ACC112 (cell line): ENCODE measurements around the gene PAX5.
A peak's percentile ranks its signal among the peaks of the same experiment; 100 is the strongest.

Experiments
- H2AFZ ChIP-seq: fragments of 200-600 bp; sonication (generic); one replicate; pipeline ENCODE4 v1.6.0; 2017; ENCODE audit warnings: antibody characterized with exemption, low read length; ENCODE audit not compliant: unreplicated experiment
- H3K27ac ChIP-seq: fragments of 200-600 bp; sonication (generic); 2 replicates; pipeline ENCODE4 v1.5.1; 2014; ENCODE audit warnings: low read depth, mild to moderate bottlenecking, antibody characterized with exemption, low read length, moderate library complexity
- H3K27me3 ChIP-seq: fragments of 200-600 bp; sonication (generic); 2 replicates; pipeline ENCODE4 v1.6.1; 2014; ENCODE audit warnings: mild to moderate bottlenecking, antibody characterized with exemption, low read length, moderate library complexity, mixed read lengths; ENCODE audit not compliant: insufficient read depth
- H3K36me3 ChIP-seq: fragments of 200-600 bp; sonication (generic); 2 replicates; pipeline ENCODE4 v1.6.1; 2016; ENCODE audit warnings: mild to moderate bottlenecking, antibody characterized with exemption, low read length, moderate library complexity, mixed read lengths; ENCODE audit not compliant: insufficient read depth
- H3K4me1 ChIP-seq: fragments of 200-600 bp; sonication (generic); one replicate; pipeline ENCODE4 v1.6.1; 2016; ENCODE audit warnings: low read length, mixed read lengths; ENCODE audit not compliant: insufficient read depth, unreplicated experiment, control insufficient read depth
- H3K4me3 ChIP-seq: fragments of 200-600 bp; sonication (generic); 2 replicates; pipeline ENCODE4 v1.5.1; 2014; ENCODE audit warnings: mild to moderate bottlenecking, low read depth, low read length
- H3K79me2 ChIP-seq: fragments of 200-600 bp; sonication (generic); one replicate; pipeline ENCODE4 v1.6.0; 2016; ENCODE audit warnings: low read length; ENCODE audit not compliant: control insufficient read depth, unreplicated experiment, insufficient read depth

Gene PAX5

DNA sequence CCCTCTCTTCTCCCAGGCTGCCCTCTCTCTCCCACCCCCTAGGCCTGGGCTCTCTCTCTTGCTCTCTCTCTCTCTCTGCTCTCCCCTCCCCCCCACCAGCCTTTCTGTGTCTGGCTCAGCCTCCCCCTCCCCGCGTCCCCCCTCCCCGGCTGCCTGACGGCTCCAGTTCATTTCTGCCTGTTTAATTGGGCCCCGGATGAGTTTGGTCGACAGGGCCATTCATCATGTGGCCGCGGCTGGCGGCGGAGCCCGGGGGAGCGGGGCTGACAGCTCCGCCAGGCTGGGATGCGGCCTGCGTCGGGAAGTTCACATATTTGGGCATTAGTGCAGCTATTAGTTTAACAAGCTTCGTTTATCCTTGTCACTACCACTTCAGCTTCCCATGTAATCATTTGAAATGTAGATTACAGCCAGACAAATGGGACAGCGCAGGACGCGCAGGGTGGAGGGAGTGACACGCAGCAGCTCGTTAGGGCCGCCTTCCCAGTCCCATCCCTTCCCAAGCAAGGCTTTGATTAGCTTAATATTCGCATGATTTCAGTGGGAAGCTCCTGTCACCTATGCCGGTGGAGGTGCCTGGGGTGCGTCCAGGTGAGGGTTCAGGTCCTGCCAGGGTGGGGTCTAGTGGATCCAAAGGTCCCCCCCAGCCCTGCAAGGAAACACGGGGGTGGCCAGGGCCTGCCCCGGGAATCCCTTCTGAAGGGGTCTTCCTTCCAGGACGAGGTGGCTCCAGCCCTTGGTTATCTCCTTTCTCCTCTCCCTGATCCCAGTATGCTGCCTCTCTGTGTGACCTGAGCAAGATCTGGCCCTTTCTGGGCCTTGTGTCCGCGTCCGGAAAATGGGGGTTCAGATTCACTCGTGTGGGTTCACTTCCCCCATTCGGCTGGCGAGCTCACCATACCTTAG lies 214.8 kb downstream of the PAX5 start:
- Histone ChIP-seq H3K36me3 (no peaks in the 10 kb centered on the region), H3K4me3 (no peak overlapping the region), H3K79me2 (no peaks in the 10 kb centered on the region), H3K27ac (no peak overlapping the region), H3K27me3 (peaks cover 86% of the 10 kb centered on the region), H2AFZ (peak overlapping the region; percentile 22), H3K4me1 (no peaks in the 10 kb centered on the region)

GRCh38 chr9:36818242-36818938 lies 215.7 kb downstream of the PAX5 start:
- H3K36me3 ChIP-seq = no peaks in the 10 kb centered on the region
- H2AFZ ChIP-seq = peak overlapping the region; percentile 22
- H3K79me2 ChIP-seq = no peaks in the 10 kb centered on the region
- no peak overlapping the region for H3K27ac ChIP-seq
- H3K4me1 ChIP-seq = no peaks in the 10 kb centered on the region
- peaks cover 82% of the 10 kb centered on the region for H3K27me3 ChIP-seq
- peak overlapping the region; percentile 48; the same call in 1 of the 2 replicates for H3K4me3 ChIP-seq

DNA sequence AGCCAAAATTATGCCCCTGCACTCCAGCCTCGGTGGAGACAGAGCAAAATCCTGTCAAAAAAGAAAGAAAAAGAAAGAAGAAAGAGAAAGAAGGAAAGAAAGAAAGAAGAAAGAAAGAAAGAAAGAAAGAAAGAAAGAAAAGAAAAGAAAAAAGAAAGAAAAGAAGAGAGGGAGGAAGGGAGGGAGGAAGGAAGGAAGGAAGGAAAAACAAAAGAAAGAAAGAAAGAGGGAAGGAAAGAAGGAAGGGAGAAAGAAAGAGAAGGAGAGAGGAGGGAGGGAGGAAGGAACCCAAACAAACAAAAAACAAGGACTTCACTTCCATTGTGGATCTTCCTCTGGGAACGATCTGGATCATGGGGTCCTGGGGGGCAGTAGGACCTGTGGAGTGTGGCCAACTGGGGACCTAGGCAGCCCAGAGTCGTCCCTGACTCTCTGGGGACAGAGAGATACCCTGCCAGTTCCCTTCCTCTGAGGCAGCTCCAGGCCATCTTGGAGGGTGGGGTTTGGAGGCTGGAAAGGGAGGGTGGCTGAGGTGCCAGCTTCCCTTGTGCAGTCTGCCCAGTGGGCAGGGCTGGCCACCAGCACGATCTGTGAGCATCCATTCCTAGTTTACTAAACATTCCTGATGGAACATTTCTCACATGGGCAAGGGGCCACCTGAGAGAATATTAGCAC lies 216.8 kb downstream of the PAX5 start:
- Histone ChIP-seq H3K27ac (no peak overlapping the region), H3K4me1 (no peaks in the 10 kb centered on the region), H3K79me2 (no peaks in the 10 kb centered on the region), H2AFZ (no peak overlapping the region), H3K36me3 (no peaks in the 10 kb centered on the region), H3K4me3 (no peak overlapping the region), H3K27me3 (peaks cover 82% of the 10 kb centered on the region)

DNA sequence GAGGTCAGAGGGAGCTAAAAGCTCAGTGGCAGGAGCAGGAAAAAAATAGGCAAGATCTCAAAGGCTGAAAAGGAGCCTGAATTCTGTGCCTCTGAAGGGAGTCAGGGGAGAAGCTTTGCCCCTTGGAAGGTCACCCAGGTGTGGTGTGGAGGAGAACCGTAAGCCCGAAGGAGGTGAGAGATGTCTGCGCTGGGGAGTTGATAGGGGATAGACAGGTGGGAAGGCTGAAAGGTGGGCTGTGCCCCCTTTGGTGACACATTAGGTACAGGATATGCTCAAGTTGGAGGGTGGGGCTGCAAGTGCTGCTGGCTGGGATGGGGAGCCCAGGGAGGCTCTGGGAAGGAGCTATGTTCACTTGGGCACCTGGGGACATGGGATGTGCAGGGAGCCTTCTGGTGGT lies 217.7 kb downstream of the PAX5 start:
- Histone ChIP-seq H2AFZ (no peak overlapping the region), H3K4me1 (no peaks in the 10 kb centered on the region), H3K27me3 (peaks cover 81% of the 10 kb centered on the region), H3K4me3 (no peak overlapping the region), H3K79me2 (no peaks in the 10 kb centered on the region), H3K36me3 (no peaks in the 10 kb centered on the region), H3K27ac (no peak overlapping the region)

- H3K27me3 ChIP-seq = peaks cover 81% of the 10 kb centered on the region
Measured at GRCh38 chr9:36815566-36816348, 218.3 kb downstream of the PAX5 start.

DNA sequence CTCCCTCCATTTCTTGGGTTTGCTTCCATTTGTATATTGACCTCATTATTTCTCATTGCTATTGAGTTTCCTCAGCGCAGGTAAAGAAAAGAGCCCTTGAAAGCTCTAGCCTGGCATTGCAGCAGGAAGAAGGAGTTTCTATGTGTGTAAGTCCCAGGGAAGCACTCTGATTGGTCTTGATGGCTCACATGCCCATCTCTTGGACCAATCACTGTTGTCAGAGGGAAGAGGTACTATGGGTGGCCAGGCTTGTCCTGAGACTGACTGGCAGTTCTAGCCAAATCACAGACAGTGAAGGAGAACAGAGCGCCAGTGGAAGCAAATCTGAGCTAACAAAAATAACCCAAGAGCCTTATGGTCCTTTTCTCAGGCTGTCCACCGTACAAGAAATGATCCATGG lies 219.0 kb downstream of the PAX5 start:
- H3K4me1 ChIP-seq = no peaks in the 10 kb centered on the region
- H3K79me2 ChIP-seq = no peaks in the 10 kb centered on the region

More at GRCh38 chr9:36815566-36816348, 218.3 kb downstream of the PAX5 start:
- Histone ChIP-seq H3K4me3 (no peak overlapping the region), H3K4me1 (no peaks in the 10 kb centered on the region), H3K27ac (no peak overlapping the region), H3K79me2 (no peaks in the 10 kb centered on the region), H2AFZ (no peak overlapping the region), H3K36me3 (no peaks in the 10 kb centered on the region)

GRCh38 chr9:36813154-36813553 lies 220.9 kb downstream of the PAX5 start:
- Histone ChIP-seq H3K36me3 (no peaks in the 10 kb centered on the region), H3K27ac (no peak overlapping the region), H3K4me1 (no peaks in the 10 kb centered on the region), H3K27me3 (peaks cover 79% of the 10 kb centered on the region), H2AFZ (no peak overlapping the region), H3K4me3 (no peak overlapping the region), H3K79me2 (no peaks in the 10 kb centered on the region)

More for the DNA sequence above, 219.0 kb downstream of the PAX5 start:
- peaks cover 81% of the 10 kb centered on the region for H3K27me3 ChIP-seq
- no peak overlapping the region for H3K4me3 ChIP-seq
- no peak overlapping the region for H3K27ac ChIP-seq
- no peak overlapping the region for H2AFZ ChIP-seq
- no peaks in the 10 kb centered on the region for H3K36me3 ChIP-seq

GRCh38 chr9:36812556-36812955 lies 221.5 kb downstream of the PAX5 start:
- no peak overlapping the region for H3K4me3 ChIP-seq
- H2AFZ ChIP-seq = no peak overlapping the region
- H3K27ac ChIP-seq = no peak overlapping the region
- H3K79me2 ChIP-seq = no peaks in the 10 kb centered on the region
- no peaks in the 10 kb centered on the region for H3K4me1 ChIP-seq
- H3K27me3 ChIP-seq = peaks cover 77% of the 10 kb centered on the region
- no peaks in the 10 kb centered on the region for H3K36me3 ChIP-seq

DNA sequence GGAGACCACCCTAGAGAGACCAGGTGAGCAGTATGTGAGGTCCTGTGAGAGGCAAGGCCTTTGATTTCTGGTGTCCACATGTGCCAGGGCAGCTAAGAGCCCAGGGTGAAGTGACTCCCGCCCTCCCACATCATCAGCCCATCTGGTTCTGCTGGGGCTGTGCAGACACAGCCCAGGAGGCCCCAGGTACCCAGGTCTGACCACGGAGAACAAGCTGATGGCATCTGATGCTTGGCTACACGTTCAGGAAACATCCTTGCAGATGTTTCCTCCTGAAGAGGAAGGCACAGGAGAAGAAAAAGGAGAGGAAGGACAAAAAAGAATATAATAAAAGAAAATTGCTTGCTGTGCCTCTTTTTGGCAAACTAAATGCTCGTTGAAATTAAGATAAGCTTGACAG lies 225.8 kb downstream of the PAX5 start:
- Histone ChIP-seq H3K27me3 (peaks cover 95% of the 10 kb centered on the region), H3K4me3 (no peak overlapping the region), H3K4me1 (no peaks in the 10 kb centered on the region), H3K27ac (no peak overlapping the region), H3K79me2 (no peaks in the 10 kb centered on the region), H3K36me3 (no peaks in the 10 kb centered on the region), H2AFZ (no peak overlapping the region)

GRCh38 chr9:36803961-36804360 lies 230.1 kb downstream of the PAX5 start:
- Histone ChIP-seq H3K27me3 (peaks cover 96% of the 10 kb centered on the region), H2AFZ (no peak overlapping the region), H3K27ac (no peak overlapping the region), H3K4me3 (no peak overlapping the region), H3K79me2 (no peaks in the 10 kb centered on the region), H3K36me3 (no peaks in the 10 kb centered on the region), H3K4me1 (no peaks in the 10 kb centered on the region)
